H1 (cell line): Measurements from ENCODE around the gene C2CD4B. TPM values are rescaled to one million over a fixed set of nuclear protein-coding genes. Genes with fewer than 3 reads are reported as not detected.

Source experiments
- CTCF ChIA-PET: fragments of 300-600 bp; sonication (Branson Sonifier 250); formaldehyde crosslinking; loops from one replicate; lab custom pipeline; 2021; ENCODE audit not compliant: partially characterized antibody; lab: Charles Lee
- POLR2A ChIA-PET: fragments of 300-600 bp; sonication (Branson Sonifier 250); formaldehyde crosslinking; loops from one replicate; lab custom pipeline; 2021; ENCODE audit warnings: inconsistent platforms; ENCODE audit not compliant: partially characterized antibody; lab: Charles Lee
- DNase-seq, 2 experiments: peaks; one replicate each; pipeline versions ENCODE4 v3.0.0 to v3.0.0-alpha.2; 2010 to 2022; ENCODE audit warnings: low spot score in 2 of 2, low read depth in 1 of 2, mixed read lengths in 1 of 2
- FAIRE-seq: peaks from 2 replicates; lab custom pipeline; 2011; peaks lifted over from hg19 to GRCh38; lab: Jason Lieb, UNC
- H2AFZ ChIP-seq: 2 replicates; pipeline ENCODE4 v1.8.1; 2012; ENCODE audit warnings: low read length, inconsistent platforms
- H2AK5ac ChIP-seq: 2 replicates; pipeline ENCODE4 v1.6.1; 2013; ENCODE audit warnings: low read depth, low read length
- H2BK120ac ChIP-seq: replicated peaks from 2 replicates; pipeline ENCODE3; 2013; ENCODE audit warnings: low read depth, low read length, inconsistent platforms
- H2BK12ac ChIP-seq: 2 replicates; pipeline ENCODE4 v1.6.1; 2013; ENCODE audit warnings: low read depth, low read length
- H2BK15ac ChIP-seq: 2 replicates; pipeline ENCODE4 v1.6.1; 2013; ENCODE audit warnings: low read length
- H2BK20ac ChIP-seq: 2 replicates; pipeline ENCODE4 v1.6.1; 2013; ENCODE audit warnings: low read length
- H2BK5ac ChIP-seq: 2 replicates; pipeline ENCODE4 v1.6.1; 2013; ENCODE audit warnings: low read depth, low read length
- H3K14ac ChIP-seq: 2 replicates; pipeline ENCODE4 v1.6.1; 2013; ENCODE audit warnings: inconsistent platforms; ENCODE audit not compliant: insufficient read length
- H3K18ac ChIP-seq: 2 replicates; pipeline ENCODE4 v1.6.1; 2013; ENCODE audit warnings: low read length; ENCODE audit errors: extremely low read depth
- H3K23ac ChIP-seq: 2 replicates; pipeline ENCODE4 v1.6.1; 2013; ENCODE audit warnings: inconsistent platforms; ENCODE audit not compliant: insufficient read length
- H3K23me2 ChIP-seq: 2 replicates; pipeline ENCODE4 v1.6.1; 2013; ENCODE audit warnings: low read depth, low read length
- H3K27ac ChIP-seq: 2 replicates; pipeline ENCODE4 v1.6.1; 2011; ENCODE audit warnings: low read depth, low read length, inconsistent platforms
- H3K27me3 ChIP-seq, 4 experiments: replicated peaks in 1 of 4; 1 replicate in 1 of 4; 2 replicates in 3 of 4; pipeline versions ENCODE4 v1.6.1 to v1.8.1; 2011 to 2013; ENCODE audit warnings: low read length in 3 of 4, mild to moderate bottlenecking in 3 of 4, inconsistent platforms in 2 of 4, mixed read lengths in 2 of 4, moderate library complexity in 1 of 4; ENCODE audit not compliant: control insufficient read depth in 3 of 4, insufficient read depth in 3 of 4; ENCODE audit errors: extremely low read depth in 1 of 4
- H3K36me3 ChIP-seq, 4 experiments: 2 replicates each; pipeline versions ENCODE4 v1.6.1 to v1.8.1; 2011 to 2013; ENCODE audit warnings: mild to moderate bottlenecking in 4 of 4, low read length in 3 of 4, moderate library complexity in 2 of 4, control low read depth in 1 of 4, inconsistent platforms in 1 of 4; ENCODE audit not compliant: insufficient read depth in 4 of 4, control insufficient read depth in 2 of 4
- H3K4ac ChIP-seq: replicated peaks from 2 replicates; pipeline ENCODE3; 2013; ENCODE audit warnings: low read length, low read depth, mixed read lengths, inconsistent platforms; ENCODE audit not compliant: insufficient read length
- H3K4me1 ChIP-seq, 4 experiments: replicated peaks in 1 of 4; 1 replicate in 1 of 4; 2 replicates in 3 of 4; pipeline versions ENCODE4 v1.6.1 to v1.8.1; 2011 to 2013; ENCODE audit warnings: low read length in 3 of 4, inconsistent platforms in 2 of 4, mixed read lengths in 1 of 4; ENCODE audit not compliant: insufficient read depth in 4 of 4, control insufficient read depth in 3 of 4
- H3K4me2 ChIP-seq, 2 experiments: 2 replicates each; pipeline versions ENCODE4 v1.6.1 to v1.8.1; 2011 to 2013; ENCODE audit warnings: low read depth in 2 of 2, low read length in 2 of 2, control low read depth in 1 of 2, inconsistent platforms in 1 of 2, mild to moderate bottlenecking in 1 of 2; ENCODE audit not compliant: insufficient read depth in 1 of 2
- H3K4me3 ChIP-seq, 4 experiments: fragments of 200-600, 300-600 bp in 1 of 4; sonication (generic), shearing (Covaris generic), sonication (Bioruptor Twin) in 1 of 4; 2 replicates each; pipeline versions ENCODE4 v1.5.1 to v1.8.1; 2011 to 2016; ENCODE audit warnings: low read length in 4 of 4, low read depth in 3 of 4, control low read depth in 2 of 4, inconsistent platforms in 2 of 4, mild to moderate bottlenecking in 2 of 4, mixed read lengths in 1 of 4, moderate library complexity in 1 of 4; ENCODE audit not compliant: insufficient read depth in 2 of 4; ENCODE audit errors: extremely low read depth in 1 of 4
- H3K56ac ChIP-seq: replicated peaks from 2 replicates; pipeline ENCODE3; 2013; ENCODE audit warnings: low read depth, mild to moderate bottlenecking, mixed read lengths, low read length, inconsistent platforms; ENCODE audit not compliant: insufficient read length
- H3K79me1 ChIP-seq: 2 replicates; pipeline ENCODE4 v1.6.1; 2013; ENCODE audit warnings: low read depth, low read length, control low read depth
- H3K79me2 ChIP-seq, 2 experiments: 2 replicates each; pipeline versions ENCODE4 v1.6.1 to v1.8.1; 2012 to 2013; ENCODE audit warnings: low read length in 2 of 2, mild to moderate bottlenecking in 2 of 2, inconsistent platforms in 1 of 2; ENCODE audit not compliant: insufficient read depth in 2 of 2, control insufficient read depth in 1 of 2
- H3K9ac ChIP-seq, 4 experiments: replicated peaks in 1 of 4; 1 replicate in 1 of 4; 2 replicates in 3 of 4; pipeline versions ENCODE4 v1.6.1 to v1.8.1; 2011 to 2013; ENCODE audit warnings: low read depth in 3 of 4, low read length in 3 of 4, control low read depth in 2 of 4, mild to moderate bottlenecking in 2 of 4, moderate library complexity in 2 of 4, inconsistent platforms in 1 of 4; ENCODE audit errors: extremely low read depth in 1 of 4
- H3K9me3 ChIP-seq, 2 experiments: 2 replicates each; pipeline versions ENCODE4 v1.6.1 to v1.8.1; 2012 to 2013; ENCODE audit warnings: mild to moderate bottlenecking in 2 of 2, moderate library complexity in 2 of 2, control low read depth in 1 of 2, inconsistent platforms in 1 of 2, low read depth in 1 of 2, low read length in 1 of 2, mixed read lengths in 1 of 2; ENCODE audit not compliant: insufficient read depth in 2 of 2
- H4K20me1 ChIP-seq, 2 experiments: replicated peaks in 1 of 2; 2 replicates each; pipeline versions ENCODE3 to v1.8.1; 2011 to 2013; ENCODE audit warnings: inconsistent platforms in 2 of 2, low read length in 2 of 2, mild to moderate bottlenecking in 1 of 2; ENCODE audit not compliant: insufficient read depth in 2 of 2, control insufficient read depth in 1 of 2
- H4K5ac ChIP-seq: 2 replicates; pipeline ENCODE4 v1.6.1; 2013; ENCODE audit warnings: low read length, low read depth, mixed read lengths, inconsistent platforms; ENCODE audit not compliant: insufficient read length
- H4K8ac ChIP-seq: 2 replicates; pipeline ENCODE4 v1.8.0; 2013; ENCODE audit warnings: mild to moderate bottlenecking, moderate library complexity, low read length, inconsistent platforms; ENCODE audit not compliant: insufficient read depth; ENCODE audit errors: extremely low read depth
- H4K91ac ChIP-seq: replicated peaks from 2 replicates; pipeline ENCODE3; 2013; ENCODE audit warnings: low read length, mixed read lengths, inconsistent platforms; ENCODE audit not compliant: insufficient read length
- ASH2L ChIP-seq: fragments of 200-600, 300-600 bp; sonication (generic); IDR thresholded peaks from one replicate; pipeline ENCODE4 v1.7.1; 2017; ENCODE audit warnings: low read length
- CEBPB ChIP-seq: IDR thresholded peaks from 2 replicates; pipeline ENCODE4 v1.6.1; 2012; ENCODE audit warnings: low read depth, low read length
- SAP30 ChIP-seq: fragments of 300-600 bp; sonication (generic); IDR thresholded peaks from 2 replicates; pipeline ENCODE4 v1.7.1; 2012; ENCODE audit warnings: low read length, moderate library complexity, mild to moderate bottlenecking, inconsistent platforms; ENCODE audit not compliant: insufficient read depth, insufficient replicate concordance
- WGBS, 2 experiments: shearing (Covaris generic) in 1 of 2; methylation state at CpG; one replicate each; pipeline versions ENCODE4 v1.1.6 to v1.1.7; 2013 to 2015; ENCODE audit warnings: low lambda C conversion rate in 2 of 2, mixed read lengths in 2 of 2, inconsistent platforms in 1 of 2, low coverage in 1 of 2, missing lambda C conversion rate in 1 of 2; ENCODE audit not compliant: insufficient replicate concordance in 2 of 2, insufficient coverage in 1 of 2, insufficient read length in 1 of 2; ENCODE audit errors: extremely low coverage in 1 of 2, missing lambda C conversion rate in 1 of 2; 5-methylcytosine and 5-hydroxymethylcytosine counted together
- polyA plus RNA-seq, 7 experiments: library from polyadenylated mRNA; depleted of rRNA in 3 of 7; stranded (reverse) in 5 of 7; unstranded in 2 of 7; fragments of >200 nt in 5 of 7; fragments of 200-250 nt in 2 of 7; gene quantifications; 1 replicate in 5 of 7; 2 replicates in 1 of 7; 4 replicates in 1 of 7; pipeline versions ENCODE4 v1.2.1 to v1.2.3, GENCODE V29; 2011 to 2013; ENCODE audit warnings: missing spikeins in 2 of 7, mixed read lengths in 2 of 7
- total RNA-seq: library from RNA; stranded (reverse); fragmentation: NEBNext Ultra II Directional; extraction: Animal tissue kit (Norgen Biotek cat#: 25700); gene quantifications from 2 replicates; pipeline ENCODE4 v1.2.1, GENCODE V29; 2021

Gene C2CD4B
- total and polyA plus RNA-seq, 2 of the 8 experiments (the other 6 are each of a cell fraction or from before 2014, with no cell fraction given): 0.12 to 0.73 TPM

GRCh38 chr15:62211348-62211747 lies 46.3 kb upstream of the C2CD4B start:
- Histone ChIP-seq H3K9ac (no peak overlapping the region), H3K79me2 (no peaks in the 10 kb centered on the region), H3K4ac (no peak overlapping the region), H3K4me3 (no peak overlapping the region), H3K36me3 (0 out of 8 replicates have a peak, but pooled peaks cover 0 to 4% (median 0%) of the 10 kb centered on the region in 4 experiments), H3K23ac (no peak overlapping the region), H3K18ac (no peak overlapping the region), H3K27ac (no peak overlapping the region), H2BK20ac (no peak overlapping the region), H3K4me1 (peaks cover 0 to 3% (median under 1%) of the 10 kb centered on the region in 4 experiments; a peak in 3 of 7 replicates), H2BK120ac (no peak overlapping the region), H3K79me1 (no peaks in the 10 kb centered on the region), H2BK15ac (no peak overlapping the region), H3K27me3 (no peaks in the 10 kb centered on the region), H2AK5ac (no peak overlapping the region), H3K4me2 (no peak overlapping the region), H4K91ac (no peak overlapping the region), H2BK12ac (no peak overlapping the region), H2BK5ac (no peak overlapping the region), H2AFZ (no peak overlapping the region), H3K9me3 (peaks cover 19 to 20% of the 10 kb centered on the region in 2 experiments), H4K20me1 (no peaks in the 10 kb centered on the region), H3K23me2 (no peaks in the 10 kb centered on the region), H3K14ac (no peak overlapping the region), H3K56ac (no peak overlapping the region), H4K8ac (no peak overlapping the region), H4K5ac (no peak overlapping the region)
- 86% methylated on average over 2 of the region's 2 CpGs; no CpG with 5 or more reads in 1 of the 2 experiments for WGBS, 2 experiments
- ChIA-PET CTCF (interaction anchor here (1.5 kb wide), 1 partner anchor 12 kb away, joined by 4 read pairs; no protein-coding TSS in a partner anchor), POLR2A (no interaction called here)
- TF ChIP-seq ASH2L: no peak
- TF ChIP-seq CEBPB: no peak
- no peak for TF ChIP-seq SAP30
- FAIRE-seq: no peak
- DNase-seq: no peak
